GM18519 (cell line): ENCODE measurements around the gene KCNC1.

ENCODE experiments used
- ATAC-seq: cut with Tn5 transposase; IDR thresholded peaks from one replicate; pipeline ENCODE4 v1.9.1; 2021; ENCODE audit warnings: mild to moderate bottlenecking, moderate library complexity; ENCODE audit not compliant: unreplicated experiment, low FRiP score

The KCNC1 gene

GRCh38 chr11:17734418-17734911 is at the start of gene KCNC1:
TSS of gene KCNC1 (plus strand) at chr11:17734781. CDS start at chr11:17736003, 1,222 bp downstream.
- no peak for ATAC-seq

GRCh38 chr11:17686231-17686980 is 48.2 kb upstream of the KCNC1 start:
- ATAC-seq = no peak

GRCh38 chr11:17687946-17688670 is 46.5 kb upstream of the KCNC1 start:
- ATAC-seq = no peak

- no peak for ATAC-seq
Measured at GRCh38 chr11:17691550-17691949, 43.0 kb upstream of the KCNC1 start.

- ATAC-seq = no peak
Measured at GRCh38 chr11:17691976-17692375, 42.6 kb upstream of the KCNC1 start.

- no peak for ATAC-seq
Measured at GRCh38 chr11:17692931-17693330, 41.6 kb upstream of the KCNC1 start.

GRCh38 chr11:17693531-17693930 is 41.0 kb upstream of the KCNC1 start:
- ATAC-seq = no peak

GRCh38 chr11:17694494-17695110 is 40.0 kb upstream of the KCNC1 start:
- ATAC-seq = no peak

GRCh38 chr11:17695454-17696441 is 38.8 kb upstream of the KCNC1 start:
- ATAC-seq = no peak

- ATAC-seq = no peak
Measured at GRCh38 chr11:17696741-17697140, 37.8 kb upstream of the KCNC1 start.

GRCh38 chr11:17697175-17697949 is 37.2 kb upstream of the KCNC1 start:
- no peak for ATAC-seq

- ATAC-seq = no peak
Measured at GRCh38 chr11:17699147-17700114, 35.1 kb upstream of the KCNC1 start.

- ATAC-seq = no peak
Measured at GRCh38 chr11:17700991-17701390, 33.6 kb upstream of the KCNC1 start.

GRCh38 chr11:17702876-17703275 is 31.7 kb upstream of the KCNC1 start:
- no peak for ATAC-seq

- no peak for ATAC-seq
Measured at GRCh38 chr11:17703951-17704350, 30.6 kb upstream of the KCNC1 start.

GRCh38 chr11:17707830-17708229 is 26.8 kb upstream of the KCNC1 start:
- no peak for ATAC-seq

- no peak for ATAC-seq
Measured at GRCh38 chr11:17711836-17712235, 22.7 kb upstream of the KCNC1 start.

- ATAC-seq = no peak
Measured at GRCh38 chr11:17713851-17714250, 20.7 kb upstream of the KCNC1 start.
